ENCODE measurements around the gene JMJD6. TPM values are rescaled to one million over a fixed set of nuclear protein-coding genes. Genes with fewer than 3 reads are reported as not detected.
"Not testable (repeated sequence)": the region's sequence is repeated elsewhere in the genome, so short reads cannot be mapped to it uniquely, and the experiment has no call there.

Gene JMJD6
- polyA plus RNA-seq, 12 donors, result 19.7 to 33.7 (median 21.5) TPM; not detected in 1

GRCh38 chr17:76700617-76701470 is 25.6 kb downstream of the JMJD6 start:
- peak; percentile 84 for DNase-seq

GRCh38 chr17:76700270-76700616 is 26.2 kb downstream of the JMJD6 start:
- peak; percentile 79 for DNase-seq

- not testable (repeated sequence) for DNase-seq
Measured at GRCh38 chr17:76698466-76698977, 27.9 kb downstream of the JMJD6 start.

GRCh38 chr17:76697702-76698465 is 28.5 kb downstream of the JMJD6 start:
- no peak for DNase-seq

GRCh38 chr17:76696763-76697701 is 29.4 kb downstream of the JMJD6 start:
- DNase-seq, result no peak

GRCh38 chr17:76695059-76695831 is 31.2 kb downstream of the JMJD6 start:
- no peak for DNase-seq

- DNase-seq, result no peak
Measured at GRCh38 chr17:76691379-76692191, 34.8 kb downstream of the JMJD6 start.

- DNase-seq, result no peak
Measured at GRCh38 chr17:76690596-76691280, 35.7 kb downstream of the JMJD6 start.

- DNase-seq, result no peak
Measured at GRCh38 chr17:76689859-76690258, 36.5 kb downstream of the JMJD6 start.

GRCh38 chr17:76688165-76688622 is 38.2 kb downstream of the JMJD6 start:
- DNase-seq, result no peak

GRCh38 chr17:76687298-76688164 is 38.9 kb downstream of the JMJD6 start:
- DNase-seq, result peak; percentile 66

GRCh38 chr17:76686538-76687297 is 39.7 kb downstream of the JMJD6 start:
- DNase-seq, result no peak

GRCh38 chr17:76685846-76686245 is 40.6 kb downstream of the JMJD6 start:
- no peak for DNase-seq

GRCh38 chr17:76685366-76685765 is 41.0 kb downstream of the JMJD6 start:
- no peak for DNase-seq

- DNase-seq, result no peak
Measured at GRCh38 chr17:76684756-76685155, 41.6 kb downstream of the JMJD6 start.

- DNase-seq, result no peak
Measured at GRCh38 chr17:76683921-76684745, 42.3 kb downstream of the JMJD6 start.

Data from muscle of arm (tissue), 12 donors.